ENCODE measurements around the gene POLR1A.
A peak's percentile ranks its signal among the peaks of the same experiment; 100 is the strongest.
"Not testable (repeated sequence)": the region's sequence is repeated elsewhere in the genome, so short reads cannot be mapped to it uniquely, and the experiment has no call there.

POLR1A gene

GRCh38 chr2:85995648-85996529 lies 109.8 kb downstream of the POLR1A start:
- no peak for DNase-seq

- no peak for DNase-seq
These were observed 110.6 kb downstream of the POLR1A start for GRCh38 chr2:85994897-85995647.

GRCh38 chr2:85994421-85994777 lies 111.3 kb downstream of the POLR1A start:
- no peak for DNase-seq

GRCh38 chr2:85992611-85993010 lies 113.1 kb downstream of the POLR1A start:
- no peak for DNase-seq

- not testable (repeated sequence) for DNase-seq
These were observed 113.6 kb downstream of the POLR1A start for GRCh38 chr2:85992053-85992452.

- DNase-seq = no peak
These were observed 115.6 kb downstream of the POLR1A start for GRCh38 chr2:85990084-85990483.

- DNase-seq = no peak
These were observed 116.3 kb downstream of the POLR1A start for GRCh38 chr2:85989288-85989865.

- no peak for DNase-seq
These were observed 116.8 kb downstream of the POLR1A start for GRCh38 chr2:85988914-85989270.

GRCh38 chr2:85988175-85988913 lies 117.3 kb downstream of the POLR1A start:
- DNase-seq = no peak

GRCh38 chr2:85987266-85988174 lies 118.2 kb downstream of the POLR1A start:
- DNase-seq = no peak

- no peak for DNase-seq
These were observed 119.6 kb downstream of the POLR1A start for GRCh38 chr2:85986121-85986520.

- DNase-seq = no peak
These were observed 120.9 kb downstream of the POLR1A start for GRCh38 chr2:85984788-85985187.

- no peak for DNase-seq
These were observed 121.9 kb downstream of the POLR1A start for GRCh38 chr2:85983766-85984165.

GRCh38 chr2:85981579-85982247 lies 124.0 kb downstream of the POLR1A start:
- no peak for DNase-seq

- DNase-seq = no peak
These were observed 126.6 kb downstream of the POLR1A start for GRCh38 chr2:85978883-85979780.

GRCh38 chr2:85976106-85976920 lies 129.4 kb downstream of the POLR1A start:
- DNase-seq = peak; percentile 53 to 78

GRCh38 chr2:85975581-85975980 lies 130.1 kb downstream of the POLR1A start:
- no peak for DNase-seq

GRCh38 chr2:85974390-85974789 lies 131.3 kb downstream of the POLR1A start:
- no peak for DNase-seq

GRCh38 chr2:85972355-85972754 lies 133.3 kb downstream of the POLR1A start:
- no peak for DNase-seq

All from NCI-H446 (cell line).